Measurements from ENCODE around the gene CCDC171. TPM values are rescaled to one million over a fixed set of nuclear protein-coding genes. Genes with fewer than 3 reads are reported as not detected.

The CCDC171 gene
- total RNA-seq, 1 experiment from 2014 or later, result 2.8 TPM

DNA sequence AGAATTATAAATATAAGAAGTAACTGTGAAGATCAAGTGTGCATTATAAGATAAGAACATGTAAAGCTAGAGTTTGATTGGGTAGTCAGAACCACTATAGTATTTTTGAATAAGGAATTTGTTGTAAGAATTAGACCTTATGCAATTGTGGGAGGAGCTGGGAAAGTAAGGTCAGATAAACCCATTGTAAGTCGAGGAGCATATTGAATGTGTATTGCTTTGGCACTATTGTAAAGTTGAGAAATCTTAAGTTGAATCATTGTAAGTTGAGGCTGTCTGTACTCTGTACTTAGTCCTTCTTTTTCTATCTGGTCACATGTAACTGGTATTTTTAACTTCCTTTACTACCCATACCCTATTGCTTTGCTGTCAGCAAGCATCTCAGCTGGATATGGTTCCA is 158.7 kb downstream of the CCDC171 start:
- Mint-ChIP-seq H3K36me3 (no peaks in the 10 kb centered on the region), H3K4me3 (no peak overlapping the region), H3K27ac (no peak overlapping the region), H3K9me3 (no peaks in the 10 kb centered on the region), H3K27me3 (ENCODE audit: low read depth) (no peaks in the 10 kb centered on the region), H3K4me1 (no peaks in the 10 kb centered on the region)
- CTCF ChIA-PET, result no interaction called here
- TF ChIP-seq ETV6 (CRISPR knock-in tag; IDR thresholded peaks at IDR 0.05), result no peak
- TF ChIP-seq, protein P1, sequence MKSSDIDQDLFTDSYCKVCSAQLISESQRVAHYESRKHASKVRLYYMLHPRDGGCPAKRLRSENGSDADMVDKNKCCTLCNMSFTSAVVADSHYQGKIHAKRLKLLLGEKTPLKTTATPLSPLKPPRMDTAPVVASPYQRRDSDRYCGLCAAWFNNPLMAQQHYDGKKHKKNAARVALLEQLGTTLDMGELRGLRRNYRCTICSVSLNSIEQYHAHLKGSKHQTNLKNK (CRISPR knock-in tag; IDR thresholded peaks at IDR 0.05), result no peak
- TF ChIP-seq, protein P2, sequence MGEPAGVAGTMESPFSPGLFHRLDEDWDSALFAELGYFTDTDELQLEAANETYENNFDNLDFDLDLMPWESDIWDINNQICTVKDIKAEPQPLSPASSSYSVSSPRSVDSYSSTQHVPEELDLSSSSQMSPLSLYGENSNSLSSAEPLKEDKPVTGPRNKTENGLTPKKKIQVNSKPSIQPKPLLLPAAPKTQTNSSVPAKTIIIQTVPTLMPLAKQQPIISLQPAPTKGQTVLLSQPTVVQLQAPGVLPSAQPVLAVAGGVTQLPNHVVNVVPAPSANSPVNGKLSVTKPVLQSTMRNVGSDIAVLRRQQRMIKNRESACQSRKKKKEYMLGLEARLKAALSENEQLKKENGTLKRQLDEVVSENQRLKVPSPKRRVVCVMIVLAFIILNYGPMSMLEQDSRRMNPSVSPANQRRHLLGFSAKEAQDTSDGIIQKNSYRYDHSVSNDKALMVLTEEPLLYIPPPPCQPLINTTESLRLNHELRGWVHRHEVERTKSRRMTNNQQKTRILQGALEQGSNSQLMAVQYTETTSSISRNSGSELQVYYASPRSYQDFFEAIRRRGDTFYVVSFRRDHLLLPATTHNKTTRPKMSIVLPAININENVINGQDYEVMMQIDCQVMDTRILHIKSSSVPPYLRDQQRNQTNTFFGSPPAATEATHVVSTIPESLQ (CRISPR knock-in tag; IDR thresholded peaks at IDR 0.05), result no peak
- TF ChIP-seq, protein P3, sequence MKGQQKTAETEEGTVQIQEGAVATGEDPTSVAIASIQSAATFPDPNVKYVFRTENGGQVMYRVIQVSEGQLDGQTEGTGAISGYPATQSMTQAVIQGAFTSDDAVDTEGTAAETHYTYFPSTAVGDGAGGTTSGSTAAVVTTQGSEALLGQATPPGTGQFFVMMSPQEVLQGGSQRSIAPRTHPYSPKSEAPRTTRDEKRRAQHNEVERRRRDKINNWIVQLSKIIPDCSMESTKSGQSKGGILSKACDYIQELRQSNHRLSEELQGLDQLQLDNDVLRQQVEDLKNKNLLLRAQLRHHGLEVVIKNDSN (CRISPR knock-in tag; IDR thresholded peaks at IDR 0.05), result no peak
- TF ChIP-seq, protein P4, sequence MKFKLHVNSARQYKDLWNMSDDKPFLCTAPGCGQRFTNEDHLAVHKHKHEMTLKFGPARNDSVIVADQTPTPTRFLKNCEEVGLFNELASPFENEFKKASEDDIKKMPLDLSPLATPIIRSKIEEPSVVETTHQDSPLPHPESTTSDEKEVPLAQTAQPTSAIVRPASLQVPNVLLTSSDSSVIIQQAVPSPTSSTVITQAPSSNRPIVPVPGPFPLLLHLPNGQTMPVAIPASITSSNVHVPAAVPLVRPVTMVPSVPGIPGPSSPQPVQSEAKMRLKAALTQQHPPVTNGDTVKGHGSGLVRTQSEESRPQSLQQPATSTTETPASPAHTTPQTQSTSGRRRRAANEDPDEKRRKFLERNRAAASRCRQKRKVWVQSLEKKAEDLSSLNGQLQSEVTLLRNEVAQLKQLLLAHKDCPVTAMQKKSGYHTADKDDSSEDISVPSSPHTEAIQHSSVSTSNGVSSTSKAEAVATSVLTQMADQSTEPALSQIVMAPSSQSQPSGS (CRISPR knock-in tag; IDR thresholded peaks at IDR 0.05; ENCODE audit: borderline replicate concordance, low read depth), result no peak
- TF ChIP-seq, protein P5, sequence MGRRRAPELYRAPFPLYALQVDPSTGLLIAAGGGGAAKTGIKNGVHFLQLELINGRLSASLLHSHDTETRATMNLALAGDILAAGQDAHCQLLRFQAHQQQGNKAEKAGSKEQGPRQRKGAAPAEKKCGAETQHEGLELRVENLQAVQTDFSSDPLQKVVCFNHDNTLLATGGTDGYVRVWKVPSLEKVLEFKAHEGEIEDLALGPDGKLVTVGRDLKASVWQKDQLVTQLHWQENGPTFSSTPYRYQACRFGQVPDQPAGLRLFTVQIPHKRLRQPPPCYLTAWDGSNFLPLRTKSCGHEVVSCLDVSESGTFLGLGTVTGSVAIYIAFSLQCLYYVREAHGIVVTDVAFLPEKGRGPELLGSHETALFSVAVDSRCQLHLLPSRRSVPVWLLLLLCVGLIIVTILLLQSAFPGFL (CRISPR knock-in tag; IDR thresholded peaks at IDR 0.05; ENCODE audit: borderline replicate concordance), result no peak
- TF ChIP-seq TP53 (CRISPR knock-in tag; IDR thresholded peaks at IDR 0.05), result no peak
- TF ChIP-seq, protein P6, sequence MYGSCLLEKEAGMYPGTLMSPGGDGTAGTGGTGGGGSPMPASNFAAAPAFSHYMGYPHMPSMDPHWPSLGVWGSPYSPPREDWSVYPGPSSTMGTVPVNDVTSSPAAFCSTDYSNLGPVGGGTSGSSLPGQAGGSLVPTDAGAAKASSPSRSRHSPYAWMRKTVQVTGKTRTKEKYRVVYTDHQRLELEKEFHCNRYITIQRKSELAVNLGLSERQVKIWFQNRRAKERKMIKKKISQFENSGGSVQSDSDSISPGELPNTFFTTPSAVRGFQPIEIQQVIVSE (CRISPR knock-in tag; IDR thresholded peaks at IDR 0.05; ENCODE audit: borderline replicate concordance), result no peak
- TF ChIP-seq, protein P7, sequence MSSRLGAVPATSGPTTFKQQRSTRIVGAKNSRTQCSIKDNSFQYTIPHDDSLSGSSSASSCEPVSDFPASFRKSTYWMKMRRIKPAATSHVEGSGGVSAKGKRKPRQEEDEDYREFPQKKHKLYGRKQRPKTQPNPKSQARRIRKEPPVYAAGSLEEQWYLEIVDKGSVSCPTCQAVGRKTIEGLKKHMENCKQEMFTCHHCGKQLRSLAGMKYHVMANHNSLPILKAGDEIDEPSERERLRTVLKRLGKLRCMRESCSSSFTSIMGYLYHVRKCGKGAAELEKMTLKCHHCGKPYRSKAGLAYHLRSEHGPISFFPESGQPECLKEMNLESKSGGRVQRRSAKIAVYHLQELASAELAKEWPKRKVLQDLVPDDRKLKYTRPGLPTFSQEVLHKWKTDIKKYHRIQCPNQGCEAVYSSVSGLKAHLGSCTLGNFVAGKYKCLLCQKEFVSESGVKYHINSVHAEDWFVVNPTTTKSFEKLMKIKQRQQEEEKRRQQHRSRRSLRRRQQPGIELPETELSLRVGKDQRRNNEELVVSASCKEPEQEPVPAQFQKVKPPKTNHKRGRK (CRISPR knock-in tag; IDR thresholded peaks at IDR 0.05; ENCODE audit: borderline replicate concordance), result no peak
- POLR2A ChIA-PET, result no interaction called here
- ATAC-seq, result no peak
- DNase-seq (ENCODE audit: low spot score), result no peak

DNA sequence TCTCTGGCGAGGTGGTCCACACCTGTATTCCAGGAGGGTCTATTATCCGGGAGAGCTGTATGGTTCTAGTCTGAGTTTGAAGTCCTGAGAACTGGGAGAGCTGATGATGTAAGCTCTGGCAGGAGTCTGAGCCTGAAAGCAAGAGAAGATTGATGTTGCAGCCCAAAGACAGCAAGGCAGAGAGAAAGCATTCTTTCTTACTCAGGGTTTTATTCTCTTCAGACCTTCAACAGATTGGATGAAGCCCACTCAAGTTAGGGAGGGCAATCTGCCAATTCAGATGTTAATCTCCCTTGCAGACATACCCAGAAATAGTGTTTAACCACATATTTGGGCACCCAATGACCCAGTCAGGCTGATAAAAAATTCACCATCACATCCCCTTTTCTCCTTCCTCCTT is 159.1 kb downstream of the CCDC171 start:
- Mint-ChIP-seq H3K4me1 (no peaks in the 10 kb centered on the region), H3K36me3 (no peaks in the 10 kb centered on the region), H3K27ac (no peak overlapping the region), H3K4me3 (no peak overlapping the region), H3K9me3 (no peaks in the 10 kb centered on the region), H3K27me3 (ENCODE audit: low read depth) (no peaks in the 10 kb centered on the region)
- ChIA-PET POLR2A (no interaction called here), CTCF (no interaction called here)
- no peak for ATAC-seq
- no peak for TF ChIP-seq RELA (CRISPR knock-in tag; IDR thresholded peaks at IDR 0.05; ENCODE audit: borderline replicate concordance)
- TF ChIP-seq, protein P8, sequence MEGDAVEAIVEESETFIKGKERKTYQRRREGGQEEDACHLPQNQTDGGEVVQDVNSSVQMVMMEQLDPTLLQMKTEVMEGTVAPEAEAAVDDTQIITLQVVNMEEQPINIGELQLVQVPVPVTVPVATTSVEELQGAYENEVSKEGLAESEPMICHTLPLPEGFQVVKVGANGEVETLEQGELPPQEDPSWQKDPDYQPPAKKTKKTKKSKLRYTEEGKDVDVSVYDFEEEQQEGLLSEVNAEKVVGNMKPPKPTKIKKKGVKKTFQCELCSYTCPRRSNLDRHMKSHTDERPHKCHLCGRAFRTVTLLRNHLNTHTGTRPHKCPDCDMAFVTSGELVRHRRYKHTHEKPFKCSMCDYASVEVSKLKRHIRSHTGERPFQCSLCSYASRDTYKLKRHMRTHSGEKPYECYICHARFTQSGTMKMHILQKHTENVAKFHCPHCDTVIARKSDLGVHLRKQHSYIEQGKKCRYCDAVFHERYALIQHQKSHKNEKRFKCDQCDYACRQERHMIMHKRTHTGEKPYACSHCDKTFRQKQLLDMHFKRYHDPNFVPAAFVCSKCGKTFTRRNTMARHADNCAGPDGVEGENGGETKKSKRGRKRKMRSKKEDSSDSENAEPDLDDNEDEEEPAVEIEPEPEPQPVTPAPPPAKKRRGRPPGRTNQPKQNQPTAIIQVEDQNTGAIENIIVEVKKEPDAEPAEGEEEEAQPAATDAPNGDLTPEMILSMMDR (IDR thresholded peaks at IDR 0.05), result no peak
- TF ChIP-seq, protein P2 (CRISPR knock-in tag; IDR thresholded peaks at IDR 0.05), result no peak
- TF ChIP-seq, protein P9, sequence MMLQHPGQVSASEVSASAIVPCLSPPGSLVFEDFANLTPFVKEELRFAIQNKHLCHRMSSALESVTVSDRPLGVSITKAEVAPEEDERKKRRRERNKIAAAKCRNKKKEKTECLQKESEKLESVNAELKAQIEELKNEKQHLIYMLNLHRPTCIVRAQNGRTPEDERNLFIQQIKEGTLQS (CRISPR knock-in tag; conservative IDR thresholded peaks at IDR 0.05), result no peak
- no peak for TF ChIP-seq ZNF423 (CRISPR knock-in tag; IDR thresholded peaks at IDR 0.05)
- DNase-seq (ENCODE audit: low spot score), result no peak
